Glomerular visceral epithelial cell (primary cell): ENCODE data around the gene MFNG.

Source experiments
- DNase-seq: peaks from one replicate; pipeline ENCODE4 v3.0.0-alpha.2; 2016; ENCODE audit errors: extremely low spot score

Gene MFNG

GRCh38 chr22:37449331-37450001, 36.7 kb downstream of the MFNG start:
- DNase-seq, result no peak

DNA sequence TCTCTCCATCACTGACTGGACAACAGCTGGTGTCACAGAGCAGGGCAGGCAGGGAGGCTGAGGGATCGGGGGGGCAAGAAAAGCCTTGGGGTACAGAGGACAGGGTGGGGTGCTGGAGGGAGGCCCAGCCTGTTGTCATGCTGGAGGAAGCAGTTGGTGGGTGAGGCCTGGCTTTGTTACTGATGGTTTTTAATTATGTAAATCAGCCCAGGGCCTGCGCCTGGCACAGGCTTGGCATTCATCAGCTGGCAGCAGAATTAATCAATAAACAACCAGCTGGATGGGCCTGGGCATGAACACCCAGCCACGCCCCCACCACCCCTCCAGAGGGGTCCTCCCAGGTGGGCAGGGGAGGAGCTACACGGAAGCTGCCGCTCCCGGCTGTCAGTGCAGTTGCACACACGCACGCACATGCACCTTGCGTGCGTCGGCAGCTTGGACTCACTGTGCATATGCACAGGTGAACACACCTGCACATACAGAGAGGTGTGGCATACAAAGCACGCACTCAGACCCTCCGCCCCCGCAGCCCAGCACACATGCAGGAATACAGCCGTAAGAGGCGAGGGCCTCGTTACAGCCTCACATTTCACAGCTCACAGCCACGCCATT, 37.6 kb downstream of the MFNG start:
- no peak for DNase-seq

DNA sequence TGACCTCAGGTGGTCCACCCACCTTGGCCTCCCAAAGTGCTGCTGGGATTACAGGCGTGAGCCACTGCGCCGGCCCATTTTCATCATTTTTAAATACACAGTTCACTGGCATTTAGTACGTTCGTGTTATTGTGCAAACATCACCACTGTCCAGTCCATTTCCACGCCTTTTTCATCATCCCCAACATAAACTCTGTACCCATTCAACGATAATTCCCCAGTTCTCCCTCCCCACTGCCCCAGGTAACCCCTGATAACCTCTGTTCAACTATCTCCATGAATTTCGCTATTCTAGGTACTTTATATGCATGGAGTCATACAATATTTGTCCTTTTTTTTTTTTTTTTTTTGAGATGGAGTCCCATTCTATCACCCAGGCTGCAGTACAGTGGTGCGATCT, 40.7 kb downstream of the MFNG start:
- no peak for DNase-seq

GRCh38 chr22:37443977-37444376, 42.2 kb downstream of the MFNG start:
- DNase-seq, result no peak

DNA sequence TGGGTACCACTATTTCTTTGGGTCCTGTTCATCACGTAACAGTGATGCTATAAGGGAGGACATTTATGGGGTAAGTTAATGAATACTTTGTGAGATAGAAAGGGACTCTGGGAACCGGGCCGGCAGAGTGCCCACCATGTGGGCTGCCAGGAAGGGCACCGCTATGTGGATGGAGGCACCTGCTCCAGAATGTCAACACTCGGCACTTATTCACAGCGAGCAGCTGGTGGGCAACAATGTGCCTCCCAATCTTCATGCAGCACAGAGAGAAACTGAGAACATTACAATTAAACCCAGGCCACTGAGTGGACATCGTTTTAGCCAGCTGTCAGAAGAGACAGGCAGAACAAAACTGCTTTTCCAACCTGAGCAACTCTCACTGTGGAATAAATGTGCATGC, 43.1 kb downstream of the MFNG start:
- DNase-seq, result no peak

GRCh38 chr22:37442537-37442936, 43.6 kb downstream of the MFNG start:
- peak; percentile 26 for DNase-seq

GRCh38 chr22:37442135-37442534, 44.0 kb downstream of the MFNG start:
- DNase-seq, result no peak

DNA sequence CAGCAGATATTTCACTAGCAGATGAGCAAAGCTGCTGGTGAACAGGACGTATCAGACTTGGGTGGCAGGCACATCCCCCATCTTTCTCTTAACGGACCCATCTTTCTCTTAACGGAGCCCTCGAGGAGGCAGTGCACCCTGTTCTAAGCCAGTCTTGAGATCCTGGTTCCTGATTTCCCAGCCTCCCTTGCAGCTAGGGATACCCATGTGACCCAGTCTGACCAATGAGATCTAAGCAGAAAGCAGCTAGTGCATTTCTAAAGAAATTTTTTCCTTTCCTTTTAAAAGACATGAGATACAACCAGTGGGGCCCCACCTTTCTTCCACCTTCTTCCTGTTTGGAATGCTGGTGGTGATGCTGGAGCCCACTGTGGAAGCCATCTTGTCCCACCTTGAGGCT, 45.3 kb downstream of the MFNG start:
- DNase-seq, result no peak

DNA sequence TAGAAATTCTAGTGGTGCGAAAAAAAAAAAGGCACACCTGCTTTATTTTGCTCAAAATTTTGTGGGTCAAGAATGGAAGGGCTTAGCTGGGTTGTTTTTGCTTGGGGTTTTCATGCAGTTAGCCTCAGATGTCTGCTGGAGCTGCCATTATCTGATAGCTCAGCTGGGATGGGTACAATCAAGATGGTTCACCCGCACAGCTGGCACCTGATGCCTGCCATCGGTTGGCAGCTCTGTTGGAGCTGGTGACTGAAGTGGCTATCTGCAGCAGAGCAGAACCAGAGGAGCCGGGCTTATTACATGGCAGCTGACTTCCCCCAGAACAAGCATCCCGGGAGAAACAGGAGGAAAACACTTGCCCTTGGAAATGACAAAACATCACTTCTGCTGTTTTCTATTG, 46.8 kb downstream of the MFNG start:
- no peak for DNase-seq

GRCh38 chr22:37435970-37436603, 50.1 kb downstream of the MFNG start:
- no peak for DNase-seq

DNA sequence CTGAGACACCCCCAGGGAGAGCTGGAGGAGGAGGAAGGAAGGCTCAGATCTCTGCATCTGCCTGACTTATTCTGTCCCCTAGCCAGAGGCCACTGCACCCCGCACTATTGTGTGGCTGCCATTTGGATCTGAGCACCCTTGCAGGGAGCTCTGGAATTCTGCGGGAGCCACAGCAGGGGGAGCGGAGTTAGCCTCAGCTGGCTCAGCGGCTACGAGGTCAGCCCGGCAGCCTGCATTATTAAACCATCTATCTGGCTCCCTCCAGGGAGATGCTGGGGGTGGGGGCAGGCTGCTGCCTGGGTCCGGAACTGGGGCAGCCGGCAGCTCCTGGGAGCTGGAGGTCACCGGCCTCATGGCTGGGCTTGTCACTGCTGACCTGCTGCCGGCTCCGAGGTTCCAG, 52.4 kb downstream of the MFNG start:
- DNase-seq, result no peak

DNA sequence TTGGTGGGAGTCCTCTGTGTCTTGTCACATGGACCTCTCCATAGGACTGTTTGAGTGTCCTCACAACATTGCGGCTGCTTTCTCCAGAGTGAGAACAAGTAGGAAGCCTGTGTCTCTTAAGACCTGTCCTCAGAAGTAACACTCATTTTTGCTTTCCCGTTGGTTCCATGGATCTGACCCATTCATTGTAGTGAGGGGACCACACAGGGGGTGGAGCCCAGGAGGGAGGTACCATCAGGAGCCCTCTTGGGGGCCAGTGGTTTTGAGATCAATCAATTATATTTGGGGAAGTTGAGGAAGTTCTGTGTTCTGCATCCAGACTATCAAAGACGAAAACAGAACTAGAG, 53.5 kb downstream of the MFNG start:
- no peak for DNase-seq

- peak; percentile 99 for DNase-seq
Observed at GRCh38 chr22:37431801-37432707, 54.1 kb downstream of the MFNG start.

DNA sequence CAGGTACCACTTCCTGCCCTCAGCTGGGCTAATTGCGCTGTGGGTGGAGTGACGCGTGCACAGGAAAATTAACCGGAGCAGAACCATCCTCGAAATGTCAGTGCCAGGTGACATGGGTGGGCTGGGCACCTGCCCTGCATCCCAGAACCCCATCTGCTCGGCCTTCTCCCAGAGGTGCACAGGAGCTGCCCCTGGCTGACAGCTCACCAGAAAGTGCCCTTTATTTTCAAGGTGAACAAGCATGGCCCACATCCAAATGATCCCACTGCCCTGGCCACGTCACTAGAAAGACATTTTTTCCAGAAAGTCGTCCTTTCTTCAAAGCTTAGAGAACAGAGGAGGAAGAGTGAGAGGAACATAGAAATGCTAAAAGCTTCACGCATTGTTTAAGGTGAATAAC, 54.8 kb downstream of the MFNG start:
- DNase-seq, result peak; percentile 73

- no peak for DNase-seq
Observed at GRCh38 chr22:37430941-37431340, 55.2 kb downstream of the MFNG start.

- peak; percentile 58 for DNase-seq
Observed at GRCh38 chr22:37428649-37429586, 57.3 kb downstream of the MFNG start.

GRCh38 chr22:37427711-37428635, 58.2 kb downstream of the MFNG start:
- no peak for DNase-seq

DNA sequence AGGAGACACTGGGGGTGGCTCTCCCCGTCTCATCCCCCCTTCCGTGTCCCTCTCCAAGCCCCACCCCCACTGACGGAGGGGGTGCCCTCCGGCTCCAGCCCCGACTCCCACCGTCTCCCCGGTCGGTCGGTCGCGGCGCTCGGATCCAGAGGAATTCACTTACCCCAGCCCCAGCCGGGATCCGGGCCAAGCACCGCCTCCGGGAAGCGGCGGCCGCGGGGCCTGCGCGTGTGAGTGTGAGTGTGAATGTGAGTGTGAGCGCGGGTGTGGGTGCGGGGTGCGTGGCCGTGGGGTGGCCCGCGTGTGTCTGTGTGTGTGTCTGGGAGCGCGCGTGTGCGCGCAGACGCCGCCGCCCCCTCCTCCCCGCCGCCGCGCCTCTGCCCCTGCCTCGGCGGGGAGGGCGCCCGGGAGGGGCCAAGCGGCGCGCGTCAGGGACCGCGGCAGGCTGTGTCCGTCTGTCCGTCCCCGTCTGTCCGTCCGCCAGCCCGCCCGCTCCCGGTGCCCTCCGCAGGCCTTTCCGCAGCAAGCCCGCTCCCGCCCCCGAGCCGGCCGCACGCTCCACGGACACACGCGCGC, 59.0 kb downstream of the MFNG start, which contains the start of gene ELFN2:
TSS of gene ELFN2 (minus strand) at position 345 of the 576 bp plus-strand sequence. CDS start 51,945 bp downstream, outside the sequence.
- peak; percentile 30 for DNase-seq

- no peak for DNase-seq
Observed at GRCh38 chr22:37426706-37427134, 59.5 kb downstream of the MFNG start.
